Progenitor cell of endocrine pancreas (in vitro differentiated cells): ENCODE measurements around the gene ARIH2. TPM values are rescaled to one million over a fixed set of nuclear protein-coding genes. Genes with fewer than 3 reads are reported as not detected.

Source experiments
- DNase-seq: peaks from one replicate; pipeline ENCODE4 v3.0.0; 2021; ENCODE audit warnings: low spot score; ENCODE audit not compliant: unreplicated experiment
- H3K27ac Mint-ChIP-seq: 2 replicates; pipeline ENCODE4 v1.8.0; 2021; ENCODE audit warnings: mild to moderate bottlenecking, moderate library complexity, mixed read lengths
- H3K27me3 Mint-ChIP-seq: 2 replicates; pipeline ENCODE4 v1.8.0; 2021; ENCODE audit warnings: mixed read lengths
- H3K36me3 Mint-ChIP-seq: 2 replicates; pipeline ENCODE4 v1.8.0; 2022; ENCODE audit warnings: mixed read lengths; ENCODE audit not compliant: insufficient read depth
- H3K4me1 Mint-ChIP-seq: 2 replicates; pipeline ENCODE4 v1.8.0; 2021; ENCODE audit warnings: low read depth, mixed read lengths
- H3K4me3 Mint-ChIP-seq: 2 replicates; pipeline ENCODE4 v1.8.0; 2021; ENCODE audit warnings: low read depth, mild to moderate bottlenecking, moderate library complexity, mixed read lengths
- H3K9me3 Mint-ChIP-seq: 2 replicates; pipeline ENCODE4 v1.8.0; 2021; ENCODE audit warnings: low read depth, mixed read lengths
- long read RNA-seq: library from polyadenylated mRNA; unstranded; transcript quantifications from one replicate; pipeline ENCODE4 v2.0.0, GENCODE V29; 2020
- total RNA-seq: library from RNA; stranded (reverse); gene quantifications from 2 replicates; pipeline ENCODE4 v1.2.1, GENCODE V29; 2021
- TF ChIP-seq, protein P1 (sequence below): fragments of 200-600 bp; sonication (generic); IDR thresholded peaks from one replicate; pipeline ENCODE4 v1.5.0; 2021; ENCODE audit warnings: antibody characterized with exemption, mild to moderate bottlenecking; ENCODE audit not compliant: unreplicated experiment

The ARIH2 gene
- 105 and 121 TPM in 2 replicates for total RNA-seq
- long read RNA-seq, full-length matches to known transcripts: 178 of 374 reads
- long read RNA-seq, partial matches to known transcripts: 24 of 374 reads
- long read RNA-seq, other reads (novel, unspliced or antisense): 172 of 374 reads

DNA sequence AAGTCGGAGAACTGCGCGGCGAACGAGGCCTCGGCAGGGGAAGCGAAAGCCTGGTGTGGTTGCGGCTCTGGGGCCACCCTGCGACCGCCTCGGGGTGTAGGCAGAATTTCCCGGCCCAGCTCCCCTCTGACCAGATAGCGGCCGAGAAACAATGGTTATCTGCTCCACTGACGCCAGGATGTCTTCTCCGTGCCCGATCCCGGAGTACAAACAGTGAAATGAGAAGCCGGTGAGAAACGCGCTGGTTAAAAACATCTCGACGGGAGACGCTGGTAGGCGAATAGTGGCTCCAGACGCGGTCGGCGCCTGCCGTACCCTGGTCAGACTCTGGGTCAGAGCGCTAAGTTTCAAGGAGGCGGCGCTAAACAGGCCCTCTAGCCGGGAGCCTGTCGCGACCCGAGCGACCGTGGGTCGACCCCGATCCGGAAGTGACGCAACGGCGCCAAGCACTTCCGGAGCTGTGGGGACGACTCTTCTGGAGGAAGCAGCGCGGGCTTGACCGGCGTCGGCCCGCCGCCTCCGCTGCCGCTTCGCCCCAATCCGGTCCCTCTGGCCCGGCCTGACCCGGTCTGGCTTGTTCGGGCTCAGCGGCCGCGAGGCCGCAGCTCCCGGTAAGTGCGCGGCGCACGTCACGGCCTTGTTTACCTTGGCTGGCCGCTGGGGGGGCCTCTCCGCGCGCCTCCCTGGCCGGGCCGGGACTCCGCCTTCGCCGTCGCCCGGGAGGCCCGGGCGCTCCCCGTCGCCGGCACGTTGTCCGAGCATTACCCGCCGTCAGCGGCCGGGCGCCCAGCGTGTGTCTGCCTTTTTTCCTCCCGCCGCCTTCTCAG lies at the start of gene ARIH2:
TSS of gene ARIH2 (plus strand) at position 455 of the 827 bp plus-strand sequence. CDS start 8,717 bp downstream, outside the sequence.
- peak; percentile 81 for DNase-seq
- Mint-ChIP-seq H3K4me1 (peaks cover 14% of the 10 kb centered on the region), H3K36me3 (peaks cover 3% of the 10 kb centered on the region), H3K4me3 (peak within 1 kb of the TSS; percentile 94), H3K9me3 (no peaks in the 10 kb centered on the region), H3K27ac (peak within 1 kb of the TSS; percentile 99), H3K27me3 (no peaks in the 10 kb centered on the region)
- TF ChIP-seq, protein P1, sequence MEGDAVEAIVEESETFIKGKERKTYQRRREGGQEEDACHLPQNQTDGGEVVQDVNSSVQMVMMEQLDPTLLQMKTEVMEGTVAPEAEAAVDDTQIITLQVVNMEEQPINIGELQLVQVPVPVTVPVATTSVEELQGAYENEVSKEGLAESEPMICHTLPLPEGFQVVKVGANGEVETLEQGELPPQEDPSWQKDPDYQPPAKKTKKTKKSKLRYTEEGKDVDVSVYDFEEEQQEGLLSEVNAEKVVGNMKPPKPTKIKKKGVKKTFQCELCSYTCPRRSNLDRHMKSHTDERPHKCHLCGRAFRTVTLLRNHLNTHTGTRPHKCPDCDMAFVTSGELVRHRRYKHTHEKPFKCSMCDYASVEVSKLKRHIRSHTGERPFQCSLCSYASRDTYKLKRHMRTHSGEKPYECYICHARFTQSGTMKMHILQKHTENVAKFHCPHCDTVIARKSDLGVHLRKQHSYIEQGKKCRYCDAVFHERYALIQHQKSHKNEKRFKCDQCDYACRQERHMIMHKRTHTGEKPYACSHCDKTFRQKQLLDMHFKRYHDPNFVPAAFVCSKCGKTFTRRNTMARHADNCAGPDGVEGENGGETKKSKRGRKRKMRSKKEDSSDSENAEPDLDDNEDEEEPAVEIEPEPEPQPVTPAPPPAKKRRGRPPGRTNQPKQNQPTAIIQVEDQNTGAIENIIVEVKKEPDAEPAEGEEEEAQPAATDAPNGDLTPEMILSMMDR: peak; percentile 27

DNA sequence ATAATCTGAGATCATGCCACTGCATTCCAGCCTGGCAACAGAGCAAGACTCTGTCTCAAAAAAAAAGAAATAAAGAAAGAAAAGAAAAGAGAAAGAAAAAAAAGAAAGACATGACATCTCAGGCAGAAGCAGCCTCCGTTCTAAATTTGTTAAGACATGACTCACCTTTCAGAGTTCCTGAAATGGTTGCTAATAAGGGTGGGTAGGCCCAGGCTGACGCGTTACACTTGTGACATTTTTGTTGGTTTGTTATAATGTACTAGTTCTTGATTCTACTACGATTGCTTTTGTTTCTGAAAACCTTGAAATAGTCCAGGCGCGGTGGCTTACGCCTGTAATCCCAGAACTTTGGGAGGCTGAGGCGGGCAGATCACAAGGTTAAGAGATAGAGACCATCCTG lies 41.0 kb upstream of the ARIH2 start:
- H3K4me1 Mint-ChIP-seq: no peaks in the 10 kb centered on the region
- H3K4me3 Mint-ChIP-seq: no peak overlapping the region
- H3K27me3 Mint-ChIP-seq: no peaks in the 10 kb centered on the region
- no peaks in the 10 kb centered on the region for H3K9me3 Mint-ChIP-seq
- TF ChIP-seq, protein P1: no peak
- DNase-seq: no peak
- H3K36me3 Mint-ChIP-seq: peaks cover 3% of the 10 kb centered on the region
- H3K27ac Mint-ChIP-seq: no peak overlapping the region

DNA sequence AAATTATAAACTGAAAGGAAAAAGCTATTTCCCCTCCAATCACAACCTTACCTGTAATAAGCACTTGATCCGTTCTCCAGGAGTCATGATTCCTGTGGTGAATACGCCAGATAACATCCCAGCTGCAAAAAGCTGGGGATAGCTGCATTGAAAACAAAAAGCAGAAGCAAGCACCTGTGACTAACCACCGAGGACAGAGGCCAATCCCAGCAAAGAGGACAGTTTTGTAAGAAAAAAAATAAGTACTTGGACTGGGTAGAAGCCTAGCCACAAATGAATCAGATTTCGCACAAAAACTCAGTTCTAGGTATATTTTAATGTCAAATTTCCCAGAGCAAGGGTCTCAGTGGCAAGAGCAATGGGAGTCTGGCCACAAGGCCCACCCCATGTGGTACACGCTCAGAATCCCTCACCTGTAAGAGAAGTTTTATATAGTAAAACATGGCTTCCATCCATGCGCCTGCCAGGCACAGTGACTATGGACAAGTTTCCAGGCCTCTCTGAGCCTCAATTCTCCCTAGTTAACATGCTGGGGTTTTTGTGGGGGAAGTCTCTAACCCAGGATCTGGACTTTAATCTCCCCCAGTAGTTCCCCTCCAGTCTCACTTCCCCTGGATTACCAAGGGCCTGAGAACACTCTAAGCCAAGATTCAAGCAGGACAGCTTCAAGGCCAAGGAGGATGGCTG lies 39.2 kb upstream of the ARIH2 start:
- no peaks in the 10 kb centered on the region for H3K9me3 Mint-ChIP-seq
- DNase-seq: no peak

DNA sequence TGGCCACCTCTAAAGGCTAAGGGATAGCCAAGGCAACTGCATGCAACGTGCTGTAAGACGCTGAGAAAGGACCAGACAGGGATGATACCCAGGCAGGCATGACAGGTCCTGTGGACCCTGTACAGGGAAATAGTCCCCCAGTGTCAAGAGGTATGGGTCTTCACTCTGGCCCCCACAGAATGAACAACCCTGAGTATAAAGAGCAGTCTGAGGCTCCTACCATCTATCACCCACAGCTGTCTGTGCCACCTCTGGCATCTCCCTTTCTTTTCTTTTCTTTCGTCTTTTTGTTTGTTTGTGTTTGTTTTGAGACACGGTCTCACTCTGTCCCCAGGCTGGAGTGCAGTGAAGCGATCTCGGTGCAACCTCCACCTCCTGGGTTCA lies 38.7 kb upstream of the ARIH2 start:
- H3K4me3 Mint-ChIP-seq: no peak overlapping the region

More for the DNA sequence above, 39.2 kb upstream of the ARIH2 start:
- Mint-ChIP-seq H3K36me3 (peaks cover 3% of the 10 kb centered on the region), H3K27me3 (no peaks in the 10 kb centered on the region), H3K4me1 (no peaks in the 10 kb centered on the region), H3K27ac (no peak overlapping the region), H3K4me3 (no peak overlapping the region)
- TF ChIP-seq, protein P1: no peak

DNA sequence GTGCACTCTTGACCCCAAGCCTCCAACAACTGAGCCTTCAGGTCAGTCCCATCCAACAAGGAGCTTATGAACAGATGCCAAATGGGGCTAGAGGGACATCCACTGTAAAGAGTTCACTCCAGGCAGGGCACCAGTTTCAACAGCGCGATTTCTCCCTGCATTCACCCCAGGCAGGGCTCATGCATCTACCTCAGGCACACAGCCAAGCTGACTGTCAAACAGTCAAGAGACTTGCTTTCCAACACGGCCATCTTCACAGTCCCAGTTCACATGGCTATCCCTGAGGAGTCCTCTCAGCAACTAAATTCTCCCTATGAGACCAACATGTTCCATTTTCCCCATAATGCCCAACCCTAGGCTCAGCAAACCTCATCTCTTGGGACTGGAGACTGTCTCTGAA lies 37.6 kb upstream of the ARIH2 start:
- Mint-ChIP-seq H3K9me3 (no peaks in the 10 kb centered on the region), H3K36me3 (peaks cover 4% of the 10 kb centered on the region), H3K4me3 (no peak overlapping the region), H3K4me1 (no peaks in the 10 kb centered on the region), H3K27me3 (no peaks in the 10 kb centered on the region), H3K27ac (no peak overlapping the region)
- TF ChIP-seq, protein P1: no peak
- DNase-seq: no peak

More for the DNA sequence above, 38.7 kb upstream of the ARIH2 start:
- Mint-ChIP-seq H3K4me1 (no peaks in the 10 kb centered on the region), H3K9me3 (no peaks in the 10 kb centered on the region), H3K27me3 (no peaks in the 10 kb centered on the region), H3K36me3 (peaks cover 3% of the 10 kb centered on the region), H3K27ac (no peak overlapping the region)
- TF ChIP-seq, protein P1: no peak
- no peak for DNase-seq
